K562 (cell line): Measurements from ENCODE around the gene SCRN2. TPM values are rescaled to one million over a fixed set of nuclear protein-coding genes. Genes with fewer than 3 reads are reported as not detected.

ENCODE experiments used
- CEBPG ChIP-seq, 3 experiments: fragments of 200-800 bp in 1 of 3; sonication (Bioruptor generic) in 1 of 3; sonication (generic) in 1 of 3; formaldehyde crosslinking in 1 of 3; IDR thresholded peaks in 2 of 3; conservative IDR thresholded peaks in 1 of 3; 2 replicates each; pipeline versions ENCODE4 v1.6.1 to v1.8.0; 2016 to 2022; ENCODE audit warnings: missing compliant biosample characterization in 2 of 3, missing genetic modification characterization in 2 of 3, mild to moderate bottlenecking in 1 of 3, missing genetic modification reagents in 1 of 3
- FOXM1 ChIP-seq, 2 experiments: fragments of 450-650 bp in 1 of 2; sonication (generic) in 1 of 2; formaldehyde crosslinking in 1 of 2; IDR thresholded peaks; 2 replicates each; pipeline versions ENCODE4 v1.6.1 to v1.9.0; 2017 to 2022; ENCODE audit warnings: low read depth in 2 of 2, mild to moderate bottlenecking in 2 of 2, missing genetic modification reagents in 1 of 2, moderate library complexity in 1 of 2
- GABPA ChIP-seq: fragments of 200-800 bp; sonication (Bioruptor generic); conservative IDR thresholded peaks from 2 replicates; pipeline ENCODE4 v1.6.1; 2016; ENCODE audit warnings: low read depth, missing genetic modification characterization, missing compliant biosample characterization
- HDAC6 ChIP-seq: IDR thresholded peaks from 2 replicates; pipeline ENCODE4 v1.6.1; 2012; ENCODE audit warnings: low read depth, mild to moderate bottlenecking, control low read depth, inconsistent platforms, low read length, moderate library complexity
- HLTF ChIP-seq: fragments of 450-650 bp; IDR thresholded peaks from 2 replicates; pipeline ENCODE4 v1.6.1; 2016
- KDM1A ChIP-seq, 2 experiments: fragments of 450-650 bp; IDR thresholded peaks; 2 replicates each; pipeline ENCODE4 v1.6.1; 2016; ENCODE audit warnings: mild to moderate bottlenecking in 2 of 2
- MTA2 ChIP-seq: fragments of 450-650 bp; IDR thresholded peaks from 2 replicates; pipeline ENCODE4 v1.6.1; 2016; ENCODE audit warnings: low read depth
- MYNN ChIP-seq, 2 experiments: sonication (generic); formaldehyde crosslinking in 1 of 2; IDR thresholded peaks; 2 replicates each; pipeline versions ENCODE4 v1.5.0 to v1.6.1; 2016 to 2020; ENCODE audit warnings: antibody characterized with exemption in 1 of 2, missing genetic modification reagents in 1 of 2
- NFIC ChIP-seq: fragments of 450-650 bp; IDR thresholded peaks from 2 replicates; pipeline ENCODE4 v1.6.1; 2017; ENCODE audit warnings: mild to moderate bottlenecking, inconsistent platforms
- NFIX ChIP-seq: fragments of 250-450 bp; sonication (Bioruptor Pico); IDR thresholded peaks from 2 replicates; pipeline ENCODE4 v1.4.0; 2020; ENCODE audit warnings: low read depth, mild to moderate bottlenecking, moderate library complexity
- POU5F1 ChIP-seq: fragments of 150-350 bp; IDR thresholded peaks from 2 replicates; pipeline ENCODE4 v1.6.1; 2014; ENCODE audit warnings: borderline replicate concordance, low read length, low read depth, mild to moderate bottlenecking; ENCODE audit not compliant: partially characterized antibody
- PRDM10 ChIP-seq: fragments of 450-650 bp; IDR thresholded peaks from 2 replicates; pipeline ENCODE4 v1.6.1; 2018; ENCODE audit not compliant: partially characterized antibody
- RBM17 ChIP-seq: fragments of 200-400 bp; formaldehyde crosslinking; IDR thresholded peaks from 2 replicates; pipeline ENCODE4 v1.6.1; 2017; ENCODE audit warnings: low read depth, mild to moderate bottlenecking, low read length, borderline replicate concordance
- TCFL5 ChIP-seq: fragments of 250-450 bp; sonication (Bioruptor Pico); conservative IDR thresholded peaks from 2 replicates; pipeline ENCODE4 v1.6.1; 2021; ENCODE audit warnings: mild to moderate bottlenecking, moderate library complexity, matching md5 sums
- TFAP4 ChIP-seq: sonication (generic); formaldehyde crosslinking; IDR thresholded peaks from 2 replicates; pipeline ENCODE4 v1.8.0; 2022; ENCODE audit warnings: missing genetic modification reagents, mild to moderate bottlenecking, moderate library complexity, borderline replicate concordance
- TOE1 ChIP-seq, 2 experiments: fragments of 450-650 bp in 1 of 2; sonication (generic) in 1 of 2; formaldehyde crosslinking in 1 of 2; IDR thresholded peaks; 2 replicates each; pipeline versions ENCODE4 v1.7.1 to v1.8.0; 2016 to 2022; ENCODE audit warnings: borderline replicate concordance in 2 of 2, mild to moderate bottlenecking in 2 of 2, antibody characterized with exemption in 1 of 2, inconsistent platforms in 1 of 2, low read depth in 1 of 2, missing genetic modification reagents in 1 of 2, moderate library complexity in 1 of 2
- ZNF384 ChIP-seq: IDR thresholded peaks from 2 replicates; pipeline ENCODE4 v1.6.1; 2012; ENCODE audit warnings: low read depth, low read length, improper control_type of control experiment
- polyA plus RNA-seq, 8 experiments: library from polyadenylated mRNA; depleted of rRNA in 4 of 8; stranded (reverse) in 5 of 8; unstranded in 3 of 8; fragments of >200 nt; fragmentation: Nextera tagmentation in 2 of 8; fragmentation: Illumina TruSeq in 1 of 8; extraction: Ambion mirVana in 2 of 8; extraction: Trizol in 1 of 8; gene quantifications; 2 replicates each; pipeline versions ENCODE4 v1.2.1 to v1.2.3, GENCODE V29; 2011 to 2014; ENCODE audit warnings: inconsistent platforms in 1 of 8, missing spikeins in 1 of 8
- total RNA-seq, 7 experiments: library from RNA; depleted of rRNA in 6 of 7; stranded (reverse); fragments of >200 nt in 6 of 7; fragmentation: Illumina TruSeq in 2 of 7; extraction: Trizol in 2 of 7; gene quantifications; 2 replicates each; pipeline versions ENCODE4 v1.2.1 to v1.2.3, GENCODE V29; 2011 to 2021; ENCODE audit warnings: low replicate concordance in 1 of 7
- TF ChIP-seq, protein P1 (sequence below): sonication (generic); formaldehyde crosslinking; IDR thresholded peaks from 2 replicates; pipeline ENCODE4 v1.8.1; 2023; ENCODE audit warnings: mild to moderate bottlenecking, missing genetic modification reagents
- TF ChIP-seq, protein P2 (sequence below): fragments of 450-650 bp; IDR thresholded peaks from 2 replicates; pipeline ENCODE4 v1.6.1; 2016

SCRN2 gene
- total and polyA plus RNA-seq, 9 of the 15 experiments (the other 6 are each of a cell fraction or from before 2014, with no cell fraction given): 0.25 to 32.9 (median 13.6) TPM

DNA sequence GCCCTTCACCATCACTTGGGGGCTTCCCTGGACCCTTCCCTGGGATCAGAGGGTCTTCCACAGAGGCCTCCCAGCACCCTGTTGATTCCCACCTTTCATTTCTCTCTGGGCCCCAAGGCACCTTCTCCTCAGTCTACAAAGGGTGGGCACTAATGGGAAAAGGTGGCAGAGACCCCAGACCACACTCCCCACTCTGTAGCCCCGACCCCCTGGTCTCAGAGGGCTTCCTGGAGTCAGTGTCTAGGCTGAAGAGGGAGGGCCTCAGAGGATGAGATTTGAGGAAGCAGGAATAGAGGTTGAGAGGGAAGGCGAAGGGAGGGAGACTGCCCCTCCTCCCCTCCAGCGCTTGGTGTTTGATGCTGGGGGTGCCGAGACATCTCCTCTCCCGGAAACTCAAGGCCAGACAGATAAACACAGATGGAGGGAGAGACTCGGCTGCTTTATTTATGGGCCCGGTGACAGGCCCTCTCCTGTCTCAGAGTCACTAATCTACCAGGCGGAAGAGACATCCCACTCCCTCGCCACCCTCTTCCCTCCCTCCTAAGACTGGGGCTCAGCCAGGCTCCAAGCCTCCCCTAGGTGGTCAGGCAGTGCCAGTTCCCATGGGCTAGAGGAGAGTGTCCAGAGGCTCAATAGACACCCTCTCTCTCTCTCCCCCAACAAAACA is 36.4 kb upstream of the SCRN2 start (continued):
- TF ChIP-seq PRDM10: peak; percentile 58
- peak; percentile 63 for TF ChIP-seq NFIC
- no peak for TF ChIP-seq ZNF384
- no peak for TF ChIP-seq HDAC6
- TF ChIP-seq TFAP4 (CRISPR knock-in tag): peak; percentile 81
- TF ChIP-seq, protein P1, sequence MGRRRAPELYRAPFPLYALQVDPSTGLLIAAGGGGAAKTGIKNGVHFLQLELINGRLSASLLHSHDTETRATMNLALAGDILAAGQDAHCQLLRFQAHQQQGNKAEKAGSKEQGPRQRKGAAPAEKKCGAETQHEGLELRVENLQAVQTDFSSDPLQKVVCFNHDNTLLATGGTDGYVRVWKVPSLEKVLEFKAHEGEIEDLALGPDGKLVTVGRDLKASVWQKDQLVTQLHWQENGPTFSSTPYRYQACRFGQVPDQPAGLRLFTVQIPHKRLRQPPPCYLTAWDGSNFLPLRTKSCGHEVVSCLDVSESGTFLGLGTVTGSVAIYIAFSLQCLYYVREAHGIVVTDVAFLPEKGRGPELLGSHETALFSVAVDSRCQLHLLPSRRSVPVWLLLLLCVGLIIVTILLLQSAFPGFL (CRISPR knock-in tag): 0 out of 2 replicates have a peak, but pooled peaks have one; percentile 33
- TF ChIP-seq TCFL5 (CRISPR knock-in tag): no peak
- peak; percentile 18; the same call in 1 of the 2 replicates for TF ChIP-seq MYNN (IDR thresholded peaks at IDR 0.05)
- no peak for TF ChIP-seq MYNN (CRISPR knock-in tag; IDR thresholded peaks at IDR 0.05)
- TF ChIP-seq NFIX (CRISPR knock-in tag): no peak
- peak; percentile 45; the same call in 1 of the 2 replicates for TF ChIP-seq MTA2
- TF ChIP-seq GABPA (tag): peak; percentile 77
- peak; percentile 82; the same call in 1 of the 2 replicates for TF ChIP-seq HLTF
- 0 out of 2 replicates have a peak, but pooled peaks have one; percentile 17 for TF ChIP-seq TOE1 (IDR thresholded peaks at IDR 0.05; ENCODE audit: borderline replicate concordance)
- no peak for TF ChIP-seq TOE1 (CRISPR knock-in tag; IDR thresholded peaks at IDR 0.05; ENCODE audit: borderline replicate concordance, low read depth)
- no peak for TF ChIP-seq RBM17
- TF ChIP-seq KDM1A (IDR thresholded peaks at IDR 0.05): peak; percentile 86 to 94
- no peak for TF ChIP-seq CEBPG (CRISPR knock-in tag; IDR thresholded peaks at IDR 0.05)
- TF ChIP-seq CEBPG (tag; conservative IDR thresholded peaks at IDR 0.05 in 1 of 2, IDR thresholded peaks at IDR 0.05 in 1 of 2): no peak
- TF ChIP-seq, protein P2, sequence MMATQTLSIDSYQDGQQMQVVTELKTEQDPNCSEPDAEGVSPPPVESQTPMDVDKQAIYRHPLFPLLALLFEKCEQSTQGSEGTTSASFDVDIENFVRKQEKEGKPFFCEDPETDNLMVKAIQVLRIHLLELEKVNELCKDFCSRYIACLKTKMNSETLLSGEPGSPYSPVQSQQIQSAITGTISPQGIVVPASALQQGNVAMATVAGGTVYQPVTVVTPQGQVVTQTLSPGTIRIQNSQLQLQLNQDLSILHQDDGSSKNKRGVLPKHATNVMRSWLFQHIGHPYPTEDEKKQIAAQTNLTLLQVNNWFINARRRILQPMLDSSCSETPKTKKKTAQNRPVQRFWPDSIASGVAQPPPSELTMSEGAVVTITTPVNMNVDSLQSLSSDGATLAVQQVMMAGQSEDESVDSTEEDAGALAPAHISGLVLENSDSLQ: peak; percentile 96
- peak; percentile 52 for TF ChIP-seq FOXM1 (IDR thresholded peaks at IDR 0.05; ENCODE audit: low read depth)
- TF ChIP-seq FOXM1 (CRISPR knock-in tag; IDR thresholded peaks at IDR 0.05; ENCODE audit: low read depth): no peak
- no peak for TF ChIP-seq POU5F1
